ENCODE data around the gene IPPK.
A peak's percentile ranks its signal among the peaks of the same experiment; 100 is the strongest.
"Not testable (repeated sequence)": the region's sequence is repeated elsewhere in the genome, so short reads cannot be mapped to it uniquely, and the experiment has no call there.

The IPPK gene

GRCh38 chr9:92599938-92600461 is 69.9 kb downstream of the IPPK start:
- intact Hi-C loops (cut with DNase I; ENCODE audit: low total_unique reads): loop anchor here (10.0 kb wide), 1 partner anchor 55 kb away; no protein-coding TSS in a partner anchor
- Histone ChIP-seq H3K27ac (peak overlapping the region; percentile 80 to 84), H3K4me3 (no peak overlapping the region), H3K9me3 (no peaks in the 10 kb centered on the region), H3K4me1 (peaks cover 0 to 69% (median 45%) of the 10 kb centered on the region in 4 donors), H3K27me3 (no peaks in the 10 kb centered on the region), H3K36me3 (no peaks in the 10 kb centered on the region)
- DNase-seq: no peak
- no peak for TF ChIP-seq CTCF (IDR thresholded peaks at IDR 0.05)

DNA sequence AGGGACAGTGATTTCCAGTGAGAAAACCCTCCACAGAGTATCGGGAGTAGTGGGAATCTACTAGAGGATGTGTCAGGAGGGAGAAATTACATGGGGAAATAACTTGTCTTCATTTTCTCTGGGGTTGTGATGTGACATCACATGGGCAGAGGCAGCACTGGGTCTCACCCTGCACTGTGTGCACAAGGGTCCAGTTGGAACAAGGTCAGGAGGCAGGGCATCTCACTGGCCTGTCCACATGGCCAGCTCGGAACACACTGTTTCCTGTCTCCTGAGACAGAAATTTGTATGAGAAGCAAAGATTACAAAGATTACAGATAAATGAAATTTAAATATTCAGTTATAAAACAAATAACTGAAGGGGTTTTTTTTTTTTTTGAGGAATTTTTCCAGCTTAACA is 71.5 kb downstream of the IPPK start:
- Histone ChIP-seq H3K4me1 (peaks cover 0 to 80% (median 54%) of the 10 kb centered on the region in 4 donors), H3K4me3 (no peak overlapping the region), H3K27ac (peak overlapping the region; percentile 80 to 84), H3K9me3 (no peaks in the 10 kb centered on the region), H3K36me3 (no peaks in the 10 kb centered on the region), H3K27me3 (no peaks in the 10 kb centered on the region)
- DNase-seq: no peak
- TF ChIP-seq CTCF (IDR thresholded peaks at IDR 0.05): no peak
- intact Hi-C loops (cut with DNase I; ENCODE audit: low total_unique reads): loop anchor here (10.0 kb wide), 1 partner anchor 54 kb away; no protein-coding TSS in a partner anchor

GRCh38 chr9:92595930-92596329 is 74.0 kb downstream of the IPPK start:
- Histone ChIP-seq H3K9me3 (no peaks in the 10 kb centered on the region), H3K4me1 (peaks cover 0 to 89% (median 55%) of the 10 kb centered on the region in 4 donors), H3K4me3 (no peak overlapping the region), H3K27ac (peak overlapping the region in 1 of 2 donors; percentile 84), H3K27me3 (no peaks in the 10 kb centered on the region), H3K36me3 (no peaks in the 10 kb centered on the region)
- no peak for TF ChIP-seq CTCF (IDR thresholded peaks at IDR 0.05)
- no peak for DNase-seq
- intact Hi-C loops (cut with DNase I; ENCODE audit: low total_unique reads): loop anchor here (10.0 kb wide), 1 partner anchor 51 kb away; no protein-coding TSS in a partner anchor

DNA sequence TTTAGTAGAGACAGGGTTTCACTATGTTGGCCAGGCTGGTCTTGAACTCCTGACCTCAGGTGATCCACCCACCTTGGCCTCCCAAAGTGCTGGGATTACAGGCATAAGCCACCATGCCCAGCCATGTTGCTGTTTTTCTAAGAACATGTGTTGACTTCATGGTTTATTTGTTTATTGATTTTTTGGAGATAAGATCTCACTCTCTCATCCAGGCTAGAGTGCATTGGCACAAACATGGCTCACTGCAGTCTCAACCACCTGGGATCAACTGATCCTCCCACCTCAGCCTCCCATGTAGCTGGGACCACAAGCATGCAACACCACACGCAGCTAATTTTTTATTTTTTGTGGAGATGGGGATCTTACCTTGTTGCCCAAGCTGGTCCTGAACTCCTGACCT is 74.9 kb downstream of the IPPK start:
- H3K27ac ChIP-seq: peak overlapping the region in 1 of 2 donors; percentile 84
- not testable (repeated sequence) for H3K4me3 ChIP-seq, H3K36me3 ChIP-seq, H3K27me3 ChIP-seq, H3K9me3 ChIP-seq, DNase-seq
- H3K4me1 ChIP-seq: peaks cover 0 to 89% (median 50%) of the 10 kb centered on the region in 4 donors
- intact Hi-C loops (cut with DNase I; ENCODE audit: low total_unique reads): loop anchor here (10.0 kb wide), 1 partner anchor 50 kb away; no protein-coding TSS in a partner anchor

GRCh38 chr9:92592946-92593861 is 76.7 kb downstream of the IPPK start:
- Histone ChIP-seq H3K27ac (peak overlapping the region; percentile 64 to 74), H3K4me3 (no peak overlapping the region), H3K4me1 (peaks cover 0 to 73% (median 36%) of the 10 kb centered on the region in 4 donors), H3K9me3 (no peaks in the 10 kb centered on the region), H3K36me3 (no peaks in the 10 kb centered on the region), H3K27me3 (no peaks in the 10 kb centered on the region)
- DNase-seq: no peak
- no peak for TF ChIP-seq CTCF (IDR thresholded peaks at IDR 0.05)
- intact Hi-C loops (cut with DNase I; ENCODE audit: low total_unique reads): loop anchor here (10.0 kb wide), 1 partner anchor 48 kb away; no protein-coding TSS in a partner anchor

- DNase-seq: no peak
- Histone ChIP-seq H3K36me3 (no peaks in the 10 kb centered on the region), H3K27ac (peak overlapping the region; percentile 64 to 74), H3K27me3 (no peaks in the 10 kb centered on the region), H3K4me1 (peaks cover 0 to 67% (median 30%) of the 10 kb centered on the region in 4 donors), H3K9me3 (no peaks in the 10 kb centered on the region), H3K4me3 (no peak overlapping the region)
- intact Hi-C loops (cut with DNase I; ENCODE audit: low total_unique reads): loop anchor here (10.0 kb wide), 1 partner anchor 48 kb away; no protein-coding TSS in a partner anchor
- no peak for TF ChIP-seq CTCF (IDR thresholded peaks at IDR 0.05)
Measured at GRCh38 chr9:92592537-92592936, 77.4 kb downstream of the IPPK start.
